Measurements from ENCODE around the gene BROX.

GRCh38 chr1:222750651-222751050, 38.3 kb downstream of the BROX start:
- TF ChIP-seq CTCF (IDR thresholded peaks at IDR 0.05) (no peak), POLR2A (IDR thresholded peaks at IDR 0.05) (no peak), POLR2AphosphoS5 (IDR thresholded peaks at IDR 0.05) (no peak)
